NCI-H2171 (cell line): ENCODE measurements around the gene ACSS1.
A peak's percentile ranks its signal among the peaks of the same experiment; 100 is the strongest.

Experiments used
- DNase-seq: peaks from one replicate; lab custom pipeline; 2025; lab: John Stamatoyannopoulos, UW

Gene ACSS1

GRCh38 chr20:24992487-24993205 lies 65.3 kb downstream of the ACSS1 start, which contains the start of gene APMAP:
Gene APMAP, minus strand, starts transcription at chr20:24992751. Its CDS starts 63 bp downstream, at chr20:24992688.
- peak; percentile 99 for DNase-seq

GRCh38 chr20:24991897-24992486 lies 65.9 kb downstream of the ACSS1 start:
- DNase-seq: peak; percentile 27

GRCh38 chr20:24990810-24991252 lies 67.1 kb downstream of the ACSS1 start:
- DNase-seq: no peak

DNA sequence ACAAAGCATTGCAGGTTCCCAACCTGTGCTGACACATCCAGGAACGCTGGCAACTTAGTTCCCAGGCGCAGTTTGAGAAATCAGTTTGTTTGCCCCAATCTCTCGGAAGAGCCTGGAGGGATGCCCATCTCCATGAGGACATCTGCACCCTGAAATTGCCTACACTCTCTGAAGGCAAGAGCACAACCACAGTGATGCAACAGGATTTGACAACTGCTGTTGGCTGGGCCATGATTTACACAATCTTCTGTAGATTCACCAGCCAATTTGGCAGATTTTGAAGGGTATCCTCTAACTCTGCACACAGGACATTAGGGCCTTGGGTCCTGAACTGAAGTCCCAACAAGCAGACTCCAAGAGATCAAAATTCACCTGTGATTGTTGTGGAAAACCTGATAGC lies 68.8 kb downstream of the ACSS1 start:
- DNase-seq: no peak

GRCh38 chr20:24987873-24988835 lies 69.8 kb downstream of the ACSS1 start:
- DNase-seq: no peak

- DNase-seq: no peak
Observed at GRCh38 chr20:24987244-24987643, 70.7 kb downstream of the ACSS1 start.

- no peak for DNase-seq
Observed at GRCh38 chr20:24986436-24987015, 71.4 kb downstream of the ACSS1 start.

- DNase-seq: no peak
Observed at GRCh38 chr20:24985802-24986201, 72.1 kb downstream of the ACSS1 start.

DNA sequence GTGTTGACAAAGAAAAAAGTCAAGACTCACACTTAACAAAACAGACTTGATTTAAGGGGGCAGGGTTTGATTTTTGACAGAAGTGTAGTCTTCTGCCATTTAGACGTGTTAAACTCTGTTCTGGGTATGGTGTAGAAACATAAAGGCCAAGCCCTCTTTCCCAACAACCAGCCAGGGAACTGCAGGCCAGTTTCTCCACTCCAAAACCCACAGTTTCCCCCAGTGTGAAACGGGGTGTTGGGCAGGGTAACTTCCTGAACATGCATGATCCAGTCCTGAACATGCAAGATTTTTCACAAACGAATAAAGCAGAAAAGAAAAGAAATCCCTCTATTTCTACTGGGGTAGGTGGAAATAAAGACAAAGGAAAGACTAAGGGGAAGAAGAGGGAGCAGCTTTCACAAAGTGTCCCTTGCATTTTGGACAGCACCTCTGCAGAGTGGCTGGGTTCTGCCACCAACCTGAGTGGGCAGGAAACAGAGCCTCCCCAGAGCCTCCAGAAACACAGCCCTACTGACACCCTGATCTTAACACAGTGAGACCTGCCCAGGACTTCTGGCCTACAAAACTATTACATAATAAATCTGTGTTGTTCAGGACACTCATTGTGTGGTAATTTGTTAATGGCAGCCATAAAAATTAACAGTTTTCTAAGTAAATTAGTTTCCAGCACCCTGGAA lies 72.8 kb downstream of the ACSS1 start:
- no peak for DNase-seq

DNA sequence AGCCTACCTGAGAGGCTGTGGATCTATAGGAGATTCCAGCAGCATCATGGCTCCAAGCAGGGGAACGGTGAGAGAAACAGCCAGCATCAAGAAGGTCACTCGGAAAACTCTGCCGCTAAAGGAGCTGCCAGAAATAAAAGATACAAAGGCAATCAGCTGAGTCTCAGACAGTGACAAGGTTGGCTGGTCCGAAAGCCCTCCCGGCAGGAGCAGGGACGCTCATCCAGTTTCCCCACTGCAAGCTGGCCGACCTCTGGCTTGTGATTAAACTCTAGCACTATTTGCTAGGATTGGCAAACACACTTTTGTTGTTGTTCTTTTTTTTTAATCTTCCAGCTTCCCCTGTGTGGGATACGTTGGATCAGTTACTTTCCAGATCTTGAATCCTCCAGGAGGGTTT lies 74.0 kb downstream of the ACSS1 start:
- no peak for DNase-seq

GRCh38 chr20:24981790-24982189 lies 76.1 kb downstream of the ACSS1 start:
- no peak for DNase-seq

DNA sequence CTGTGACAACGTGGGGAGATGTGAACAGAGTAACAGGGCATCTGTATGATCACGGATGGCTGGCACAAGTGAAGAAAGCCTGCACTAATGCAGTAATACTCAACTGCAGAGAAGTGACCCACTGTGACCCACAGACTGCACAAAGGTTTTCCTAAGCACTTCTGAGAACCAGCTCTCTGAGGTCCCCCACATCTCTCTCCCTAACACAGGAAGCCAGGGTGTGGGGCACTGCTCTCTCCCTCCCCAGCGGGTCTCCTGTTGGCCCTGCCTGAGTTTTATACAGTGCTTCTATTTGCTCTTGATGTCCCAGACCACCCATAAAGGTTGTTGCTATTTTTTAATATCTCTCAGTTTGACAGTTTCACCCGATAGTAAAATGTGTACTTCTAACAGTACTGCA lies 76.7 kb downstream of the ACSS1 start:
- no peak for DNase-seq

DNA sequence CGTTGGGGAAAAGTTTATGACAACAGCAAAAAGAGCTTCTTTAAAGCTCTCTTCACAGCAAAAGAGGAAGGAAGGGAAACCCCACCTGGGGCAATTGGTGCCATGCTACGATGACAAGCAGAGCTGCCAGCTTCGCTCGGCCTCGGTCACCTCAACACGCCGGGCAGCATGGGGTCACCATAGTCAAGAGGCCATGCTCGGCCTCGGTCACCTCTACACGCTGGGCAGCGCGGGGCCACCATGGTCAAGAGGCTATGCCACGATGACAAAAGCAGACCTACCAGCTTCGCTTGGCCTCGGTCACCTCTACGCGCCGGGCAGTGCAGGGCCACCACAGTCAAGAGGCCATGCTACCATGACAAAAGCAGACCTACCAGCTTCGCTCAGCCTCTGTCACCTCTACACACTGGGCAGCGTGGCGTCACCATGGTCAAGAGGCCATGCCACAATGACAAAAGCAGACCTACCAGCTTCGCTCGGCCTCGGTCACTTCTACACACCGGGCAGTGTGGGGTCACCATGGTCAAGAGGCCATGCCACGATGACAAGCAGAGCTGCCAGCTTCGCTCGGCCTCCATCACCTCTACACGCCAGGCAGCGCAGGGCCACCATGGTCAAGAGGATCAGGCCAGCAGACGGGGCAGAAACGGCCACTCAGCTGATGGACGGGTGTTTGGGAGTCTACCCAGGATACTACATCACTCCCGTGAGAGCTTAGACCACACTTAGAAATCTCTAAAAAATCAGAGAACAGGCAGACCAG lies 77.5 kb downstream of the ACSS1 start:
- DNase-seq: no peak

DNA sequence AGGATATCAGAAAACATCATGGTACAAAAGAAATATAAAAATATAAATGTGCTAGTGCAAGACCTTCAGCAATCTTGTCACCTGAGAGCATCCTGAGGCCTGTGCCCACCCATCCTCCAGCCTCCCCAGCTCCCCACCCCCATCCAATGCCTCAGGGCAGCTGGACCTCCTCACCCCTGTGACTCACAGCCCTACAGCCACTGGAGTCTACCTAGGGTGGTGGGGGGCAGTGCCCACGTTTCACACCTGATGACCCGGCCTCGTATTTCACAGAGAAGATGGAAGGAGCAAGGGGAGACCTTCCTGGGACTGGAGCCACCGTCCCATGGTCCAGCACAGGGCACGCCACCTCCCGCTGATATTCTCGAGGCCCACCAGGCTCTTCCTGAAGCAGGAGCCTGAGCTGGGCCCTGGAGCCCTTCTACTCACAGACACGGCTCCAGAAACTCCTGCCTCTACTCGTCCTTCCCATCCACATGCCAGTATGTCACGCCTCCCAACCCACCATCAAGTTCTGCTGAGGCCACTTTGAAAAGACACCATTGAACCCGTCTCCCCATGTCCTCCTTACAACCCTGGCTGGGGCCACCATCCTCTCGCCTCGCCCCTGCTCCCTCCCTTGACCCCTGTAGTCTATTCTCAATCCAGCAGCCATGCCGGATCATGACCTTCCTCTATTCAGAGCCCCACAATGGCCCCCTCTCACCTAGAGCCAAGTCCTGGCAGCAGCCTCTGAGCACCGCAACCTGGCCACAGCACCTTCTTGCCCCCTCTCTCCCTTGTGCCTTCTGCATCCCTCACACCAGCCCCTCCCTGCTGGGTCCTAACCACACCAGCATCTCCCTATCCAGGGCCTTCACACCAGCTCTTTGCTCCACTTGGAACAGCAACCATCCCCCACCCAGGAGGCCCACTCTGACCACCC lies 78.6 kb downstream of the ACSS1 start:
- DNase-seq: no peak

GRCh38 chr20:24978513-24978912 lies 79.4 kb downstream of the ACSS1 start:
- no peak for DNase-seq

- DNase-seq: no peak
Observed at GRCh38 chr20:24977797-24978196, 80.1 kb downstream of the ACSS1 start.

GRCh38 chr20:24977336-24977735 lies 80.6 kb downstream of the ACSS1 start:
- no peak for DNase-seq

GRCh38 chr20:24972341-24972740 lies 85.6 kb downstream of the ACSS1 start:
- no peak for DNase-seq

DNA sequence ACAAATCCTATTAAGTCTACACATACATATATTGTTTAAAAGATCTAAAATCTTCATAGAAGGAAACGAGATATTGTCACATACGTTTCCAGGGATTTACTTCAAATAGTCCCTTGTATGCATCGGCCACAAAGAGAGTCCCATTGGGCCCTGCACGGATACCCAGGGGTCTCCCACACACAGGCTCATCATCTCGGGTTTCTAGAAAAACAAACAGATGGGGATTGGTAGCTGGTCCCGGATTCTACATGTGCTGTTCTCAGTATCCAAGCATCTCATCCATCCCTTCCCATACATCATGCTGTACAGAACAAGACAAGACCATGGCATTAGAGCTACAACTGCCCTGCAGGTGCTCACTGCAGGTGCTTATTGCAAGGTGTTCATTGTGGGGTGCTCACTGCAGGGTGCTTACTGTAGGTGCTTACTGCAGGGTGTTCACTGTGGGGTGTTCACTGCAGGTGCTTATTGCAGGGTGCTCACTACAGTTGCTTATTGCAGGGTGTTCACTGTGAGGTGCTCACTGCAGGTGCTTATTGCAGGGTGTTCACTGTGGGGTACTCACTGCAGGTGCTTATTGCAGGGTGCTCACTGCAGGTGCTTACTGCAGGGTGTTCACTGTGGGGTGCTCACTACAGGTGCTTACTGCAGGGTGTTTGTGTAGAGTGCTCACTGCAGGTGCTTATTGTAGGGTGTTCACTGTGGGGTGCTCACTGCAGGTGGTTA lies 86.4 kb downstream of the ACSS1 start:
- DNase-seq: peak; percentile 24
